Osteocyte (in vitro differentiated cells): ENCODE data around the gene VDR. TPM values are rescaled to one million over a fixed set of nuclear protein-coding genes. Genes with fewer than 3 reads are reported as not detected.

Source experiments
- DNase-seq: peaks from one replicate; pipeline ENCODE4 v3.0.0; 2021; ENCODE audit warnings: mixed read lengths; ENCODE audit not compliant: unreplicated experiment; ENCODE audit errors: extremely low spot score
- H3K27ac Mint-ChIP-seq: one replicate; pipeline ENCODE4 v1.8.0; 2021; ENCODE audit warnings: mild to moderate bottlenecking, mixed read lengths; ENCODE audit not compliant: unreplicated experiment
- H3K27me3 Mint-ChIP-seq: one replicate; pipeline ENCODE4 v1.8.0; 2021; ENCODE audit warnings: mixed read lengths; ENCODE audit not compliant: unreplicated experiment
- H3K36me3 Mint-ChIP-seq: one replicate; pipeline ENCODE4 v1.8.0; 2021; ENCODE audit warnings: mixed read lengths; ENCODE audit not compliant: unreplicated experiment
- H3K4me1 Mint-ChIP-seq: one replicate; pipeline ENCODE4 v1.8.0; 2021; ENCODE audit warnings: mixed read lengths; ENCODE audit not compliant: unreplicated experiment
- H3K4me3 Mint-ChIP-seq: one replicate; pipeline ENCODE4 v1.8.0; 2021; ENCODE audit warnings: mild to moderate bottlenecking, moderate library complexity, mixed read lengths; ENCODE audit not compliant: unreplicated experiment
- H3K9me3 Mint-ChIP-seq: one replicate; pipeline ENCODE4 v1.8.0; 2021; ENCODE audit warnings: mixed read lengths; ENCODE audit not compliant: unreplicated experiment
- total RNA-seq: library from RNA; stranded (reverse); gene quantifications from 2 replicates; pipeline ENCODE4 v1.2.1, GENCODE V29; 2021
- TF ChIP-seq, protein P1 (sequence below): fragments of 200-600 bp; sonication (generic); IDR thresholded peaks from 2 replicates; pipeline ENCODE4 v1.5.0; 2021; ENCODE audit warnings: antibody characterized with exemption, mild to moderate bottlenecking, moderate library complexity

Gene VDR
- total RNA-seq, 1 donor from 2014 or later, result 2.7 TPM

DNA sequence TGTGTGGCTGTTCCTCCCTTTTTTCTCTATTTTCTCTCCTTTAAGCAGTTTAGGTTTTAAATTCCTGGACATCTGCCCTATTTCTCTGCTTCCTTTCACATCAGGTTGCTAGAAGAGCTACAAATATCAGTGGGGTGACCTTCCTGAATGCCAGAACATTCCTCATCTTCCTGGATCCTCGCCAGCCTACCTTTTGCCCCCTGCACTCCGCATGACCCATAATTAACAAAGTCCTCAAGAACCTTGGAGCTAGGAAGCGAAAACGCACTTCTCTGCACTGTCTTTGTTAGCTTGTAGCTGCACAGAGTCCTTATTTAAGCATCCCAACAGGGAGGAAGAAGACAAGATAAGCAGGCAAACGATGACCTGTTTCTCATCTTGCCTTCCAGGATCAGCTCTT, 30.5 kb downstream of the VDR start:
- Mint-ChIP-seq H3K27ac (no peak overlapping the region), H3K4me3 (no peak overlapping the region), H3K27me3 (peaks cover 3% of the 10 kb centered on the region), H3K4me1 (peaks cover 13% of the 10 kb centered on the region), H3K36me3 (no peaks in the 10 kb centered on the region), H3K9me3 (no peaks in the 10 kb centered on the region)
- DNase-seq, result no peak
- TF ChIP-seq, protein P1, sequence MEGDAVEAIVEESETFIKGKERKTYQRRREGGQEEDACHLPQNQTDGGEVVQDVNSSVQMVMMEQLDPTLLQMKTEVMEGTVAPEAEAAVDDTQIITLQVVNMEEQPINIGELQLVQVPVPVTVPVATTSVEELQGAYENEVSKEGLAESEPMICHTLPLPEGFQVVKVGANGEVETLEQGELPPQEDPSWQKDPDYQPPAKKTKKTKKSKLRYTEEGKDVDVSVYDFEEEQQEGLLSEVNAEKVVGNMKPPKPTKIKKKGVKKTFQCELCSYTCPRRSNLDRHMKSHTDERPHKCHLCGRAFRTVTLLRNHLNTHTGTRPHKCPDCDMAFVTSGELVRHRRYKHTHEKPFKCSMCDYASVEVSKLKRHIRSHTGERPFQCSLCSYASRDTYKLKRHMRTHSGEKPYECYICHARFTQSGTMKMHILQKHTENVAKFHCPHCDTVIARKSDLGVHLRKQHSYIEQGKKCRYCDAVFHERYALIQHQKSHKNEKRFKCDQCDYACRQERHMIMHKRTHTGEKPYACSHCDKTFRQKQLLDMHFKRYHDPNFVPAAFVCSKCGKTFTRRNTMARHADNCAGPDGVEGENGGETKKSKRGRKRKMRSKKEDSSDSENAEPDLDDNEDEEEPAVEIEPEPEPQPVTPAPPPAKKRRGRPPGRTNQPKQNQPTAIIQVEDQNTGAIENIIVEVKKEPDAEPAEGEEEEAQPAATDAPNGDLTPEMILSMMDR, result no peak

DNA sequence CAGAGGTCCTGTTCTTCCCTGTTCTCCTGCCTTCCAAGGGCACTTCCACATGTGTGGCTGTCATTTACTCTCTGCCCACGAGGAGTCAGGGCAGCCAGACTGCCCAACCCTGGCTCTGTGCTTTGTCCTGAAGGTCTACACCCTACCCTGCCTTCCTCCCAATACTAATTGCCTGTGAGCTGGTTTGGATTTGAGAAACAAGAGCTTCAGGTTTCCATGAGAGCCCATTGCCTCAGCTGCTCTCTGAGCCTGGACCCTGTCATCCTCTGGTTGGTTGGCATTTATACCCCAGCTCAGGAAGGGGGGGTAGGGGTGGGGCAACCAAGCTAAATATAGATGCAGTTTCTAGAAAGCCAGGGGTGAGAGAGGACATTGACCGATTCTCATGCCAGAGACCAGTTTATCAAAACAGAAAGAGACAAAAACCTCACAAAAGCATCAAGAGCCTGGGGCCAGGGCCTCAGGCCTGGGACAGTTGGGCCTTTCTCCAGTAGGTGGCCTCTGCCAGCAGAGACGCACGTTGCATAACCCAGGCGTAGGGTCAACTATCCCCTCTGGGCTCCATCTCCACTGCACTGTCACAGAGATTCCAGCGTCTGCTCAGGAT, 34.5 kb downstream of the VDR start:
- TF ChIP-seq, protein P1, result peak; percentile 35
- Mint-ChIP-seq H3K27me3 (peaks cover 1% of the 10 kb centered on the region), H3K9me3 (no peaks in the 10 kb centered on the region), H3K4me3 (no peak overlapping the region), H3K27ac (no peak overlapping the region), H3K36me3 (no peaks in the 10 kb centered on the region), H3K4me1 (peaks cover 18% of the 10 kb centered on the region)
- no peak for DNase-seq

DNA sequence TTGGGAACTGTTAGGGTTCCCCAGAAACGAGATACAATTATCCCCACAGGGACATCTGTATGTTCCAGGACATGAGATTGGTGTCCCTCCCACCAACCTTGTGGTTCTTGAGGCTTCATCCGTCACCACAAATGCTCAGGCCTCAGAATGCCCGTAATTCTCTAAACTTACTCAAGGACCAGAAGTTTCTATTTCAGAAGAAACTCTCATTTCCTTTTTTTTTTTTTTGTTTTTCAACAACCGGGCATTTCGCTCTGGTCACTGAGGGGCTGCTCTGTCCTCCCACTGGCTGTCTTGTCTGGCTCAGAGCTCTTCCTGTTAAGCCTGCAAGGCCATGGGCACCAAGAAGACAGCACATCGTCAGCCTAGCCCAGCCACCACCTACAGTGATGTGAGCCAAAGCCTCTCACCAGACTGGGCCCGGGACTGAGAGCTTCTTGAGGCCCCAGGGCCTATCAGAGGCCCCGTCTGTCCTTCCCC, 36.2 kb downstream of the VDR start:
- Mint-ChIP-seq H3K36me3 (no peaks in the 10 kb centered on the region), H3K27me3 (no peaks in the 10 kb centered on the region), H3K4me3 (no peak overlapping the region), H3K27ac (no peak overlapping the region), H3K9me3 (no peaks in the 10 kb centered on the region), H3K4me1 (peaks cover 18% of the 10 kb centered on the region)
- no peak for DNase-seq
- TF ChIP-seq, protein P1, result no peak

DNA sequence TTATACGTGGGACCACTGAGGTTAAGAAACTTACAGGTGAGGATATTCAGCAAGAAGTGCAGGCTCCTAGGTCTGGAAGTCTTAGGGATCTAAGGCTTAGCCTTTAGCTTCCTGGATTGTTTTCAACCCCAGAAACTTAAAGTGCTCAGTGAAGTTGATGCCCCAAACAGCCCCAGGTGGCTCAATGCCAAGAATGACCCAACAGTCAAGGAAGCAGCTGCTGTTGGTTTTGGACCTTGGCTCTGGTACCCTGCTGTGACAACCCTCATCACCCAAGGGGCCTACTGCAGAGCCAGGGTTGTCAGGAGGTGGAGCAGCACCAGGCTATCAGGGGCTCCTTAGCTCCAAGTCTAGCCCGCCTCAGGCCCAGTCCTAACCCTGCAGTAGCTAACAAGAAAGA, 36.8 kb downstream of the VDR start:
- H3K36me3 Mint-ChIP-seq, result no peaks in the 10 kb centered on the region
- H3K9me3 Mint-ChIP-seq, result no peaks in the 10 kb centered on the region
- DNase-seq, result no peak
- H3K27me3 Mint-ChIP-seq, result no peaks in the 10 kb centered on the region
- TF ChIP-seq, protein P1, result no peak
- H3K4me1 Mint-ChIP-seq, result peaks cover 18% of the 10 kb centered on the region
- H3K4me3 Mint-ChIP-seq, result no peak overlapping the region
- no peak overlapping the region for H3K27ac Mint-ChIP-seq

DNA sequence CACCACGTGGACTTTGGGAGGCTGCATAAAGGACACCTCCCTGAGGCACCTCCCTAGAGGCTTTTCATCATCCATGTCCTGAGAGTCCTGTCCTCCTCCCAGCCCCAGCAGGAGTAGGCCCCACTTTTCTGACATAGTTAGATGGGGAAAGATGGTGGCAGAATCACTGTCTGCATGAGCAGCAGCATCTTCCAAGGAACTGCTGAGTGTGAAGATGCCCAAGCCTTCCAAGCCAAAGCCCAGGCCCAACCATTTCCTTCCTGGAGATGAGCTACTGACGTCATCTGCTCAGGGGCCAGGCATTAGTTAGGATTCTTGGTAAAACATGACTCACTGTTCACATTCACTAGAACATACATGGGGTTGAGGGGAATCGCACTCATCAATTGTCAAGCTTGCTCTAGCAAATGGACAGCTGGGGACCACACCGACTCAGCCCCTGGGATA, 37.3 kb downstream of the VDR start:
- no peaks in the 10 kb centered on the region for H3K36me3 Mint-ChIP-seq
- H3K9me3 Mint-ChIP-seq, result no peaks in the 10 kb centered on the region
- no peak for DNase-seq
- H3K4me3 Mint-ChIP-seq, result no peak overlapping the region
- TF ChIP-seq, protein P1, result no peak
- no peak overlapping the region for H3K27ac Mint-ChIP-seq
- H3K27me3 Mint-ChIP-seq, result no peaks in the 10 kb centered on the region
- H3K4me1 Mint-ChIP-seq, result peaks cover 18% of the 10 kb centered on the region
